DMS79 treated with DMSO at 0.1 percent for 48 hours (cell line): ENCODE measurements around the gene TMEM131.

Experiments used
- DNase-seq: peaks from one replicate; lab custom pipeline; 2025; lab: John Stamatoyannopoulos, UW

TMEM131 gene

DNA sequence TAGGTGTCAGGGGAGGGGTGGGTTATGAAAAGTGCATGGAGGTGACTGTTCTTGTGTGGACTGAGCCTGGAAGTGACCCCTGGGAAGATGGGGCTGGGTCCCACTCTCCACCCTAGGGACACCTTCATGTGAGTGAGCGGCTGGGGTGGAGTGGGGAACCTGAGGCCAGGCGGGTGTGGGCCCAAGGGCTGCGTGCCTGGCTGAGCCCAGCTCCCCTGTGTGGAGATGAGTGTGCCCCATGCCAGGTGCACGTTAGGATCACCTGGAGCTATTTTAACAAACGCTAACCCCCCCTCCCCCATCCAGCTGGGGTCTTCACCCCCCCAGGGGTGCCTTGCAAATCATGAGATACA lies 255.9 kb downstream of the TMEM131 start:
- DNase-seq, result no peak

DNA sequence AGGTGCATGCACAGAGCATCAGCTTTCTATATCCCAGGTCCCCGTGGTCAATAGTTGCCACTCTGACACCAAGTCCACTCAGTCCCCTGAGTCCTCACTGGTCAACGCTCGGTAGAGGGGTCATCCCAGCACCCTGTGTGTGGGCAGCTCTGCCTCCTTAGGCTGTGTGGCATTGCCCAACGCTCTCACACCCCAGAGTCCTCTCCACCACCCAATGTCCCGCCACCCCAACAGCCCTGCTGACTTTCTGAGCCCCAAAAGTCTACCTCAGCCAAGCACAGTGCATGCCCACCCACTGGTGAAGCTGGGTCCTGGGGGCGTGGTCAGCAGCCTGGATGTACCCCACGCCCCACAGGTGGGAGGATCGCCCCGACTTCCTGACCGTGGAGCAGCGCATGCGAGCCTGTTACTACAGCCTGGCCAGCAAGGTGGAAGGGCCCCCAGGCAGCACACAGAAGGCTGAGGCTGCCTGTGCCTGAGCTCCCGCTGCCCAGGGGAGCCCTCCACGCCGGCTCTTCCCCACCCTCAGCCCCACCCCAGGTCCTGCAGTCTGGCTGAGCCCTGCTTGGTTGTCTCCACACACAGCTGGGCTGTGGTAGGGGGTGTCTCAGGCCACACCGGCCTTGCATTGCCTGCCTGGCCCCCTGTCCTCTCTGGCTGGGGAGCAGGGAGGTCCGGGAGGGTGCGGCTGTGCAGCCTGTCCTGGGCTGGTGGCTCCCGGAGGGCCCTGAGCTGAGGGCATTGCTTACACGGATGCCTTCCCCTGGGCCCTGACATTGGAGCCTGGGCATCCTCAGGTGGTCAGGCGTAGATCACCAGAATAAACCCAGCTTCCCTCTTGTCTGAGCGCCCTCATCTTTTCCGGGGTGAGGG lies 256.5 kb downstream of the TMEM131 start:
- DNase-seq, result no peak

DNA sequence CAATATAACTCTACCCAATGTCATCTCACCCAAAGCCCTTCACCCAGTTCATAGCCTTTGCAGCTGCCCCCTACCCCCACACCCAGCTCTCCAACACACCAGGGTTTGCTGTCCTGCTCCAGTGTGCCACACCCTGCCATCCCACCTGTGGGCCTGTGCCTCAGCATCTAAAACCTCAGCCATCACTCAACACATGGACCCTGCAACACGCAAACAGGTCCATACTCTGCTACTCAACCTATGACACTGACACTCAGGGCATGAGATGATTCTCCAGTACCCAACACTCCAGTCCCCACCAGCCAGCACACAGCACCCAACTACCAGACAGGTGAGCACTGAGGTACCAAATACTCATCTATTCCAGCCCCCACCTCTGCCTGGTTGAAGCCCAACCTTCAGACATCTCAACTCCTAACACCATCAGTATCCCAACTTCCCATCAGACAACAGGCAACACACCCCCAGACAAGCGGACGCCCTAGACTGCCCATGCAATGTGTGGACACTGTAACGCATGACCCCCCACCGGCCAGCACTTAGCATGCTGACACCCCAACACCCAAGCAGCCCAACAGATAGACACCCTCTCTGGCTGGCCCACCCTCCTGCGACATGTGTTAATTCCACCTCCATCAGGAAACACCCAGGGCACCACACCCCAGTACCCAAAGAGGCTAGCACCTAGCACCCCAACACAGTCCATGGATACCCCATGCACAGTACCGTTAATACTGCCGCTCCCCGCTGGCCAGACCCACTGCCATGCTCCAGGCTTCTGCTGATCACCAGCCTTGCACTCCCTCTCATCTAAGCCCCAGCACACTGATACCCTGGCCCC lies 257.3 kb downstream of the TMEM131 start:
- no peak for DNase-seq

DNA sequence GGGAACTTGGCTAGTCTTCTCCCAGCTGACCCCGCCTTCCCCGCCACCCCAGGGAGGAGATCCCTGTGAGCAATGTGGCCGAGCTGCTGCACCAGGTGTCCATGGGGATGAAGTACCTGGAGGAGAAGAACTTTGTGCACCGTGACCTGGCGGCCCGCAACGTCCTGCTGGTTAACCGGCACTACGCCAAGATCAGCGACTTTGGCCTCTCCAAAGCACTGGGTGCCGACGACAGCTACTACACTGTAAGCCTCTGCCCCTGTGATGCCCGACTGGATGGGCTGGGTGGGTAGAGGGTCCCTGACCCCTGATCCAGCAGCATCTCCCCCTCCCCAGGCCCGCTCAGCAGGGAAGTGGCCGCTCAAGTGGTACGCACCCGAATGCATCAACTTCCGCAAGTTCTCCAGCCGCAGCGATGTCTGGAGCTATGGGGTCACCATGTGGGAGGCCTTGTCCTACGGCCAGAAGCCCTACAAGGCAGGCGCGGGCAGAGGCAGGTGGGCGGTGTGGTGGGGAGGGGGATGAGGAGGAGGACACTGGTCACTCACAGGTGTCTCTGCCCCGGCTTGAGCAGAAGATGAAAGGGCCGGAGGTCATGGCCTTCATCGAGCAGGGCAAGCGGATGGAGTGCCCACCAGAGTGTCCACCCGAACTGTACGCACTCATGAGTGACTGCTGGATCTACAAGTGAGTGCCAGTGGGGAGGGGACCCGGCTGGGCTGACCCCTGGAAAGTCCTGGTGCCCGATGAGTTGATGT lies 258.1 kb downstream of the TMEM131 start:
- no peak for DNase-seq

GRCh38 chr2:97736608-97737330 lies 259.0 kb downstream of the TMEM131 start:
- no peak for DNase-seq

DNA sequence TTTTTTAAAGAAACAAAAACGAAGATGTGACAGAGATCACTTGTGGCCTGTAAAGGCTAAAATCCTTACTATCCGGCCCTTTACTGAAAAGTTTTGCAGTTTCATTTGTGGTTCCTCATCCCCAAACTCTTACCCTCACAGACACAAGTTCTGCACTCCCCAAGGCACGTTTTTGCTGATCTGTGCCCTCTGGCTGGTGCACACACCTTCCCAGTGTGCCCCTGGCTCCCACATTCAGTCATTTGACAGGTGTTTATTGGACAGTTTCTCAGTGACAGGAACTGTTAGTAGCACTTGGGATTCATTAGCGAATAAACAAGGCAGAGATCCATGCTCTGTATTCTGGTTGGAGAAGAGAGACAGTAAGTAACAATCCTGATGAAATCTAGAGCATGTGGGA lies 259.6 kb downstream of the TMEM131 start:
- DNase-seq, result no peak

DNA sequence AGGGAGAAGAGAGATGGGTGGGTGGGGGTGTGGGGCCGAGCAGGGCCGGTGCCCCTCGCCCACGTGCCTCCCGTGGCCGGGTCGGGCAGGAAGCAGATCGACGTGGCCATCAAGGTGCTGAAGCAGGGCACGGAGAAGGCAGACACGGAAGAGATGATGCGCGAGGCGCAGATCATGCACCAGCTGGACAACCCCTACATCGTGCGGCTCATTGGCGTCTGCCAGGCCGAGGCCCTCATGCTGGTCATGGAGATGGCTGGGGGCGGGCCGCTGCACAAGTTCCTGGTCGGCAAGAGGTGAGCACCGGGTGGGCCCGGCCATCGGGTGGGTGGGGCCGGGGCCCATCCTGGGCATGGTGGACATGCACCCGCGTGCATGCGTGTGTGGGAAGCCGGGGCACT lies 260.6 kb downstream of the TMEM131 start:
- DNase-seq, result no peak

DNA sequence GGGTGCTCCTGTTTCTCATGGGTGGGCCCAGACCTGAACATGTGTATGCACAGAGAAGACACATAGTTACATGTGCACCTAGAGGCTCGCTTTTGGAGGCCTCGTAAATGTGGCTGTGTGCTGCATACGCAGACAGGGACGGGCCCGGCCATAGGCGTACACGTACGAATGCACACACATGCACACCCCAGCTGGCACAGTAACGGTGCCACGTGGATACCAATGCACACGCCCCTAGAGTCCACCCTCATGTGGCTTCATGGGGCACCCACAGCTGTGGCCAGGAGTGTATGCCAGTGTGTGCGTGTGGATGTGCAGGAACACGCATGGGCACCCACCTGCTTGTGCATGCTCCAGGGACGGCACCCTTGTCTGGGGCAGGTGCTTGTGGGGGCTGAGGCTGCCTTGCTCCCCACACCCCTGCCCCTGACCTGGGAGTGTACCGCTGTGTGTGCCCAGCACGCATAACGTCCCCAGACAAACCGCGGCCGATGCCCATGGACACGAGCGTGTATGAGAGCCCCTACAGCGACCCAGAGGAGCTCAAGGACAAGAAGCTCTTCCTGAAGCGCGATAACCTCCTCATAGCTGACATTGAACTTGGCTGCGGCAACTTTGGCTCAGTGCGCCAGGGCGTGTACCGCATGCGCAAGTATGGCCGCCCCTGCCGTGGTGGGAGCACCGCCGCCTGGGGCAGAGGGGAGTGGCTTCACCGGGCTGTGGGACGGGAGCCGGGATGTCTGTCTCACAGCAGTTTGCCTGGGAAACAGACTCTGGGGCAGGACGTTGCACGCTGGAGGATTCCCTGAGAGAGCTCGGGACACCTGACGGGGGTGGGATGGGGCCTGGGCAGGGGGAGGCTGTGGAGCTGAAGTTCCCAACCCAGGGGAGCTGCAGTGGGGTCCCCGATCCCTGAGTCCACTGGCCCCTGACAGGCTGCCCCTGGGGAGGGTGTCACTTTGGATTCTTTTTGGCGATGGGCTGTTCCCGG lies 261.4 kb downstream of the TMEM131 start:
- no peak for DNase-seq

GRCh38 chr2:97733341-97734035 lies 262.3 kb downstream of the TMEM131 start:
- no peak for DNase-seq

DNA sequence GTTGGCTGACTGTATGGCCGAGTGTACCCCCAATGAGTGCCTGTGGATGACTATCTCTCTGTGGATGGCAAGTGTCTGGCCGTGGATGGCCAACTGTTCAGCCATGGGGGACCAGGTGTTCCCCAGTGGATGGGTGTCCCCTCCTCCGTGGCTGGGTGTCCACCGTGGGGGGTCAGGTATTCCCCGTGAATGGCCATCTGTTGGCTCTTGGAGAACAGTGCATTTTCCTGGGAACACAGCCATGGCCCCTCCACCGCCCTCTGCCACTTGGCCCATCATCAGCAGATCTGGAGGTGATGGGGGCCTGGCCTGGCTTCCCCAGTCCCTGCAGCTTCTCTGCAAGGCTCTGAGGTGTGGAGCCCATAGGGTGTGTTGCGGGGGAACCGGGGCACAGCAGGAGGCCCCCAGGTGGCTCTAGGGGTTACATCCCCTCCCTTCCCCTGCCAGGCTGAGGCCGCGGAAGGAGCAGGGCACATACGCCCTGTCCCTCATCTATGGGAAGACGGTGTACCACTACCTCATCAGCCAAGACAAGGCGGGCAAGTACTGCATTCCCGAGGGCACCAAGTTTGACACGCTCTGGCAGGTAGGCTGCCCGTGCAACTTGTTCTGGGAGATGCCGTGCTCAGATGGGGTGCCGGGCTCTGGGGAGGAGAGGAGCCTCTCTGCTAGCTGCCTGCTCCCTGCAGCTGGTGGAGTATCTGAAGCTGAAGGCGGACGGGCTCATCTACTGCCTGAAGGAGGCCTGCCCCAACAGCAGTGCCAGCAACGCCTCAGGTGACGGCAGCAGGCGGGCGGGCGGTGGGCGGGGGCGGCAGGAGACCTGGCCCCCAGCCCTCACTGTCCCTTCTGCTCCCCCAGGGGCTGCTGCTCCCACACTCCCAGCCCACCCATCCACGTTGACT lies 263.1 kb downstream of the TMEM131 start:
- DNase-seq, result no peak

DNA sequence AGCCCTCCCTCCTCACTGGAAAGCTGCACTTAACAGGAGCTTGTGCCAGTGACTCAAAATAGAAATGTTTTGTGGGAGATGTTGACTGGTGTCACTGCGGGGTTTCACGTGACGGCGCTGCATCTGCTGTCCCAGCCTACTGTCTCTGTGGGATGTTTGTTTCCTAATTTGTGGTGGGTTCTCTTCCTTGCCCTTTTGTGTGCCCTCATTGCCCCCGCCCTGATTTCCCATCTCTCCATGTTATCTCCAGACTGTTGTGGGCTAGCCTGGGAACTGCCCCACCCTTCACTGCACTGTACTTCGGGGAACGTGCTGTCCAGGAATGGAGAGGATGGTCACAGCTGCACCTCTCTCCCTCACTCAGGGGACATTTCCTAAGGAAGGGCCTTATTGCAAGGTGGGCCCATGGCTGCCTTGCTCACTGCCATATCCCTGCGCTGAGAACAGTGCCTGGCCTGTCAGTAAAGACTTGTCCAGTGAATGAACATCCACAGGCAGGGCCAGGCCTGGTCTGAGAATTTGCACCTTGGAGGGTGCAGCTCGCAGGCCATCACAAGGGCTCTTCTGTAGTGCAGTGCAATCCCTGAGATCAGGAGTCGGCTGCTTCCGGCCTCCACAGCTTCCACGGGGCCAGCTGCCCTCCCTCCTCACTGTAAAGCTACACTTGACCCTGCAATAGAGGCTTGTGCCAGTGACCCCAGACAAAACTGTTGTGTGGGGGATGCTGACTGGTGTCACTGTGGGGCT lies 264.3 kb downstream of the TMEM131 start:
- no peak for DNase-seq

DNA sequence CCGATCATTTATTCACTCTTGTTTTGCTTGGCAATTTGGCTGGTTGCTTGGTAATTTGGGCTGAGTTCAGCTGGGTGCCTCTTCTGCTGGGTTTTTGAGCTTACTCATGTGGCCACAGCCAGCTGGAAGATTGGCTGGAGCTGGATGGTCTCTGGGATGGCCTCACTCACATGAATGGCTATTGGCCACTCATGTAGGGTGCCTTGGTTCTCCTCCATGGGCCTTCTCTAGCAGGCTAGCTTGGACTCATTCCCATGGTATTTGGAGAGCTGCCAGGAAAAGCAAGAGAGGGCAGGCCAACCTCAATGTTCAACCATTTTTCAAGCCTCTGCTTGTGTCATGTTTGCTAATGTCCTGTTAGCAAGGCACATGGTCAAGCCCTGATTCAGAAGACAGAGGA lies 265.5 kb downstream of the TMEM131 start:
- no peak for DNase-seq

- no peak for DNase-seq
These were observed 267.5 kb downstream of the TMEM131 start for GRCh38 chr2:97728091-97728731.

DNA sequence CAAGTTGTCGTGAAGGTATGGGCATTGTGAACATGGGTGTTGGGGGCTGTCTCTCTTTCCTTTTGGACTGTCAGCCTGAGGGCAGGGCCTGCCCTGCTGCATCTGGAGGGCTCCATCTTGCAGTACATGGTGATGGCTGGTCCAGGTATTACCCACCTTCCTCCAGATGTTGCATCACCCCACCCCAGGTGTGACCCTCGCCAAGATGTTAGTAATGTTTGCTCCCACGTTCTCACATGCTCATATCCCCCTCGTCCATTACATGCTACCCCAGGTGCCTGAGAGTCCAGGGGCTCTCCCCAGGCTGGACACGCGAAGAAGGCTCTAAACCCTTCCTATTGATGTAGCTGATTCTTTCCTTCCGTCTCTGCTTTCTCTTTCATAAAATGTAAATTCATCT lies 268.5 kb downstream of the TMEM131 start:
- DNase-seq, result no peak

GRCh38 chr2:97726261-97727064 lies 269.3 kb downstream of the TMEM131 start:
- no peak for DNase-seq

GRCh38 chr2:97724946-97725688 lies 270.6 kb downstream of the TMEM131 start:
- DNase-seq, result no peak
